Hematopoietic multipotent progenitor cell treated with erythropoietin and hydrocortisone succinate and interleukin-3 and kit ligand, for 6 days (in vitro differentiated cells): Measurements from ENCODE around the gene RAD51B.

Source experiments
- DNase-seq: peaks from one replicate; pipeline ENCODE4 v3.0.0-alpha.2; 2015

The RAD51B gene

GRCh38 chr14:68506645-68507419, 687.3 kb downstream of the RAD51B start:
- no peak for DNase-seq

- no peak for DNase-seq
Measured at GRCh38 chr14:68507544-68508081, 688.0 kb downstream of the RAD51B start.

- DNase-seq, result no peak
Measured at GRCh38 chr14:68508581-68508980, 689.0 kb downstream of the RAD51B start.

- DNase-seq, result no peak
Measured at GRCh38 chr14:68509188-68509983, 689.8 kb downstream of the RAD51B start.

GRCh38 chr14:68510201-68511128, 690.9 kb downstream of the RAD51B start:
- DNase-seq, result no peak

- no peak for DNase-seq
Measured at GRCh38 chr14:68511129-68512047, 691.8 kb downstream of the RAD51B start.

GRCh38 chr14:68512088-68512487, 692.5 kb downstream of the RAD51B start:
- no peak for DNase-seq

GRCh38 chr14:68513137-68513536, 693.6 kb downstream of the RAD51B start:
- no peak for DNase-seq

- no peak for DNase-seq
Measured at GRCh38 chr14:68513838-68514607, 694.4 kb downstream of the RAD51B start.

GRCh38 chr14:68514608-68515194, 695.1 kb downstream of the RAD51B start:
- no peak for DNase-seq

- DNase-seq, result no peak
Measured at GRCh38 chr14:68516342-68516741, 696.8 kb downstream of the RAD51B start.

GRCh38 chr14:68518166-68518565, 698.6 kb downstream of the RAD51B start:
- DNase-seq, result no peak

- no peak for DNase-seq
Measured at GRCh38 chr14:68518761-68519670, 699.4 kb downstream of the RAD51B start.

GRCh38 chr14:68519671-68520187, 700.1 kb downstream of the RAD51B start:
- no peak for DNase-seq

GRCh38 chr14:68520637-68521556, 701.3 kb downstream of the RAD51B start:
- DNase-seq, result no peak

- DNase-seq, result no peak
Measured at GRCh38 chr14:68521557-68521901, 702.0 kb downstream of the RAD51B start.

- no peak for DNase-seq
Measured at GRCh38 chr14:68521961-68522509, 702.5 kb downstream of the RAD51B start.
